ENCODE results near the gene SGMS2. TPM values are rescaled to one million over a fixed set of nuclear protein-coding genes. Genes with fewer than 3 reads are reported as not detected.

SGMS2 gene
- total and polyA plus RNA-seq, 9 of the 15 experiments (the other 6 are each of a cell fraction or from before 2014, with no cell fraction given): 0.07 to 0.25 (median 0.11) TPM; not detected in 5

- TF ChIP-seq MNT (conservative IDR thresholded peaks at IDR 0.05) (no peak), DACH1 (IDR thresholded peaks at IDR 0.05; ENCODE audit: partially characterized antibody) (no peak), SP1 (CRISPR knock-in tag; IDR thresholded peaks at IDR 0.05) (no peak)
Measured at GRCh38 chr4:107824350-107825071, at the start of gene SGMS2 (continued).

GRCh38 chr4:107777890-107778289 is 46.8 kb upstream of the SGMS2 start:
- no peak overlapping the region for H3K27ac ChIP-seq (ENCODE audit: extremely low read depth, low read depth, low read length)
- H3K36me3 ChIP-seq (ENCODE audit: control insufficient read depth, insufficient read depth, low read length): no peaks in the 10 kb centered on the region
- DNase-seq (ENCODE audit: extremely low read depth in 1 of 4, low spot score in 3 of 4) (no peak), ATAC-seq (no peak), FAIRE-seq (no peak)
- no peak overlapping the region for H3K9ac ChIP-seq (ENCODE audit: insufficient read depth in 1 of 2, low read depth in 2 of 2, low read length in 2 of 2)
- H3K4me2 ChIP-seq (ENCODE audit: insufficient read depth, low read length): no peak overlapping the region
- no peak overlapping the region for H3K4me3 ChIP-seq
- in situ Hi-C loops (cut with MboI): no loop called here
- H2AFZ ChIP-seq (ENCODE audit: low read depth, low read length): no peak overlapping the region
- ChIA-PET POLR2A (no interaction called here), CTCF (ENCODE audit: low intra/inter-chr PET ratio) (no interaction called here)
- intact Hi-C loops (cut with micrococcal nuclease): no loop called here
- H3K79me2 ChIP-seq (ENCODE audit: control insufficient read depth, insufficient read depth, low read length): no peaks in the 10 kb centered on the region
- H3K27me3 ChIP-seq (ENCODE audit: control insufficient read depth in 2 of 2, insufficient read depth in 2 of 2, low read length in 2 of 2): no peaks in the 10 kb centered on the region
- no peaks in the 10 kb centered on the region for H4K20me1 ChIP-seq (replicated peaks; ENCODE audit: control insufficient read depth, insufficient read depth, low read length)
- H3K4me1 ChIP-seq (replicated peaks in 1 of 2; ENCODE audit: control insufficient read depth in 2 of 2, insufficient read depth in 2 of 2, low read length in 2 of 2): no peaks in the 10 kb centered on the region
- no TSS peak for BruUV-seq (replicated peaks)
- H3K9me3 ChIP-seq (replicated peaks; ENCODE audit: control insufficient read depth, insufficient read depth, low read depth, low read length): no peaks in the 10 kb centered on the region
- H3K9me1 ChIP-seq (ENCODE audit: control insufficient read depth, insufficient read depth, low read length): no peaks in the 10 kb centered on the region
- TF ChIP-seq TRIM24 (IDR thresholded peaks at IDR 0.05) (no peak), RFX5 (IDR thresholded peaks at IDR 0.05; ENCODE audit: low read depth, low read length) (no peak), PCBP2 (IDR thresholded peaks at IDR 0.05; ENCODE audit: low read depth, low read length, poor library complexity, severe bottlenecking) (peak; percentile 66), PCBP1 (IDR thresholded peaks at IDR 0.05; ENCODE audit: low read depth, low read length, poor library complexity, severe bottlenecking) (peak; percentile 46), HNRNPK (IDR thresholded peaks at IDR 0.05; ENCODE audit: low read depth, low read length, poor library complexity, severe bottlenecking) (peak; percentile 38)
